H1 (cell line): ENCODE results near the gene BTBD10. TPM values are rescaled to one million over a fixed set of nuclear protein-coding genes. Genes with fewer than 3 reads are reported as not detected.

Experiments used
- CTCF ChIA-PET: fragments of 300-600 bp; sonication (Branson Sonifier 250); formaldehyde crosslinking; loops from one replicate; lab custom pipeline; 2021; ENCODE audit not compliant: partially characterized antibody; lab: Charles Lee
- POLR2A ChIA-PET: fragments of 300-600 bp; sonication (Branson Sonifier 250); formaldehyde crosslinking; loops from one replicate; lab custom pipeline; 2021; ENCODE audit warnings: inconsistent platforms; ENCODE audit not compliant: partially characterized antibody; lab: Charles Lee
- DNase-seq, 2 experiments: peaks; one replicate each; pipeline versions ENCODE4 v3.0.0 to v3.0.0-alpha.2; 2010 to 2022; ENCODE audit warnings: low spot score in 2 of 2, low read depth in 1 of 2, mixed read lengths in 1 of 2
- FAIRE-seq: peaks from 2 replicates; lab custom pipeline; 2011; peaks lifted over from hg19 to GRCh38; lab: Jason Lieb, UNC
- H2AFZ ChIP-seq: 2 replicates; pipeline ENCODE4 v1.8.1; 2012; ENCODE audit warnings: low read length, inconsistent platforms
- H2AK5ac ChIP-seq: 2 replicates; pipeline ENCODE4 v1.6.1; 2013; ENCODE audit warnings: low read depth, low read length
- H2BK120ac ChIP-seq: replicated peaks from 2 replicates; pipeline ENCODE3; 2013; ENCODE audit warnings: low read depth, low read length, inconsistent platforms
- H2BK12ac ChIP-seq: 2 replicates; pipeline ENCODE4 v1.6.1; 2013; ENCODE audit warnings: low read depth, low read length
- H2BK15ac ChIP-seq: 2 replicates; pipeline ENCODE4 v1.6.1; 2013; ENCODE audit warnings: low read length
- H2BK20ac ChIP-seq: 2 replicates; pipeline ENCODE4 v1.6.1; 2013; ENCODE audit warnings: low read length
- H2BK5ac ChIP-seq: 2 replicates; pipeline ENCODE4 v1.6.1; 2013; ENCODE audit warnings: low read depth, low read length
- H3K14ac ChIP-seq: 2 replicates; pipeline ENCODE4 v1.6.1; 2013; ENCODE audit warnings: inconsistent platforms; ENCODE audit not compliant: insufficient read length
- H3K18ac ChIP-seq: 2 replicates; pipeline ENCODE4 v1.6.1; 2013; ENCODE audit warnings: low read length; ENCODE audit errors: extremely low read depth
- H3K23ac ChIP-seq: 2 replicates; pipeline ENCODE4 v1.6.1; 2013; ENCODE audit warnings: inconsistent platforms; ENCODE audit not compliant: insufficient read length
- H3K23me2 ChIP-seq: 2 replicates; pipeline ENCODE4 v1.6.1; 2013; ENCODE audit warnings: low read depth, low read length
- H3K27ac ChIP-seq: 2 replicates; pipeline ENCODE4 v1.6.1; 2011; ENCODE audit warnings: low read depth, low read length, inconsistent platforms
- H3K27me3 ChIP-seq, 4 experiments: replicated peaks in 1 of 4; 1 replicate in 1 of 4; 2 replicates in 3 of 4; pipeline versions ENCODE4 v1.6.1 to v1.8.1; 2011 to 2013; ENCODE audit warnings: low read length in 3 of 4, mild to moderate bottlenecking in 3 of 4, inconsistent platforms in 2 of 4, mixed read lengths in 2 of 4, moderate library complexity in 1 of 4; ENCODE audit not compliant: control insufficient read depth in 3 of 4, insufficient read depth in 3 of 4; ENCODE audit errors: extremely low read depth in 1 of 4
- H3K36me3 ChIP-seq, 4 experiments: 2 replicates each; pipeline versions ENCODE4 v1.6.1 to v1.8.1; 2011 to 2013; ENCODE audit warnings: mild to moderate bottlenecking in 4 of 4, low read length in 3 of 4, moderate library complexity in 2 of 4, control low read depth in 1 of 4, inconsistent platforms in 1 of 4; ENCODE audit not compliant: insufficient read depth in 4 of 4, control insufficient read depth in 2 of 4
- H3K4ac ChIP-seq: replicated peaks from 2 replicates; pipeline ENCODE3; 2013; ENCODE audit warnings: low read length, low read depth, mixed read lengths, inconsistent platforms; ENCODE audit not compliant: insufficient read length
- H3K4me1 ChIP-seq, 4 experiments: replicated peaks in 1 of 4; 1 replicate in 1 of 4; 2 replicates in 3 of 4; pipeline versions ENCODE4 v1.6.1 to v1.8.1; 2011 to 2013; ENCODE audit warnings: low read length in 3 of 4, inconsistent platforms in 2 of 4, mixed read lengths in 1 of 4; ENCODE audit not compliant: insufficient read depth in 4 of 4, control insufficient read depth in 3 of 4
- H3K4me2 ChIP-seq, 2 experiments: 2 replicates each; pipeline versions ENCODE4 v1.6.1 to v1.8.1; 2011 to 2013; ENCODE audit warnings: low read depth in 2 of 2, low read length in 2 of 2, control low read depth in 1 of 2, inconsistent platforms in 1 of 2, mild to moderate bottlenecking in 1 of 2; ENCODE audit not compliant: insufficient read depth in 1 of 2
- H3K4me3 ChIP-seq, 4 experiments: fragments of 200-600, 300-600 bp in 1 of 4; sonication (generic), shearing (Covaris generic), sonication (Bioruptor Twin) in 1 of 4; 2 replicates each; pipeline versions ENCODE4 v1.5.1 to v1.8.1; 2011 to 2016; ENCODE audit warnings: low read length in 4 of 4, low read depth in 3 of 4, control low read depth in 2 of 4, inconsistent platforms in 2 of 4, mild to moderate bottlenecking in 2 of 4, mixed read lengths in 1 of 4, moderate library complexity in 1 of 4; ENCODE audit not compliant: insufficient read depth in 2 of 4; ENCODE audit errors: extremely low read depth in 1 of 4
- H3K56ac ChIP-seq: replicated peaks from 2 replicates; pipeline ENCODE3; 2013; ENCODE audit warnings: low read depth, mild to moderate bottlenecking, mixed read lengths, low read length, inconsistent platforms; ENCODE audit not compliant: insufficient read length
- H3K79me1 ChIP-seq: 2 replicates; pipeline ENCODE4 v1.6.1; 2013; ENCODE audit warnings: low read depth, low read length, control low read depth
- H3K79me2 ChIP-seq, 2 experiments: 2 replicates each; pipeline versions ENCODE4 v1.6.1 to v1.8.1; 2012 to 2013; ENCODE audit warnings: low read length in 2 of 2, mild to moderate bottlenecking in 2 of 2, inconsistent platforms in 1 of 2; ENCODE audit not compliant: insufficient read depth in 2 of 2, control insufficient read depth in 1 of 2
- H3K9ac ChIP-seq, 4 experiments: replicated peaks in 1 of 4; 1 replicate in 1 of 4; 2 replicates in 3 of 4; pipeline versions ENCODE4 v1.6.1 to v1.8.1; 2011 to 2013; ENCODE audit warnings: low read depth in 3 of 4, low read length in 3 of 4, control low read depth in 2 of 4, mild to moderate bottlenecking in 2 of 4, moderate library complexity in 2 of 4, inconsistent platforms in 1 of 4; ENCODE audit errors: extremely low read depth in 1 of 4
- H3K9me3 ChIP-seq, 2 experiments: 2 replicates each; pipeline versions ENCODE4 v1.6.1 to v1.8.1; 2012 to 2013; ENCODE audit warnings: mild to moderate bottlenecking in 2 of 2, moderate library complexity in 2 of 2, control low read depth in 1 of 2, inconsistent platforms in 1 of 2, low read depth in 1 of 2, low read length in 1 of 2, mixed read lengths in 1 of 2; ENCODE audit not compliant: insufficient read depth in 2 of 2
- H4K20me1 ChIP-seq, 2 experiments: replicated peaks in 1 of 2; 2 replicates each; pipeline versions ENCODE3 to v1.8.1; 2011 to 2013; ENCODE audit warnings: inconsistent platforms in 2 of 2, low read length in 2 of 2, mild to moderate bottlenecking in 1 of 2; ENCODE audit not compliant: insufficient read depth in 2 of 2, control insufficient read depth in 1 of 2
- H4K5ac ChIP-seq: 2 replicates; pipeline ENCODE4 v1.6.1; 2013; ENCODE audit warnings: low read length, low read depth, mixed read lengths, inconsistent platforms; ENCODE audit not compliant: insufficient read length
- H4K8ac ChIP-seq: 2 replicates; pipeline ENCODE4 v1.8.0; 2013; ENCODE audit warnings: mild to moderate bottlenecking, moderate library complexity, low read length, inconsistent platforms; ENCODE audit not compliant: insufficient read depth; ENCODE audit errors: extremely low read depth
- H4K91ac ChIP-seq: replicated peaks from 2 replicates; pipeline ENCODE3; 2013; ENCODE audit warnings: low read length, mixed read lengths, inconsistent platforms; ENCODE audit not compliant: insufficient read length
- ATF2 ChIP-seq: IDR thresholded peaks from 2 replicates; pipeline ENCODE4 v1.6.1; 2012; ENCODE audit warnings: low read length, inconsistent platforms
- EGR1 ChIP-seq: IDR thresholded peaks from 2 replicates; pipeline ENCODE4 v1.6.1; 2011; ENCODE audit warnings: low read depth, low read length, borderline replicate concordance
- FOSL1 ChIP-seq: IDR thresholded peaks from 2 replicates; pipeline ENCODE4 v1.6.1; 2011; ENCODE audit warnings: mild to moderate bottlenecking, low read depth, low read length, moderate library complexity; ENCODE audit not compliant: insufficient read depth
- GABPA ChIP-seq: IDR thresholded peaks from 2 replicates; pipeline ENCODE4 v1.6.1; 2011; ENCODE audit warnings: mild to moderate bottlenecking, low read length, moderate library complexity, borderline replicate concordance; ENCODE audit not compliant: insufficient read depth
- POU5F1 ChIP-seq: IDR thresholded peaks from 2 replicates; pipeline ENCODE4 v1.6.1; 2011; ENCODE audit warnings: low read depth, mild to moderate bottlenecking, low read length, moderate library complexity
- RXRA ChIP-seq: IDR thresholded peaks from 2 replicates; pipeline ENCODE4 v1.6.1; 2011; ENCODE audit warnings: low read depth, mild to moderate bottlenecking, low read length, moderate library complexity; ENCODE audit not compliant: insufficient read depth
- SAP30 ChIP-seq: fragments of 300-600 bp; sonication (generic); IDR thresholded peaks from 2 replicates; pipeline ENCODE4 v1.7.1; 2012; ENCODE audit warnings: low read length, moderate library complexity, mild to moderate bottlenecking, inconsistent platforms; ENCODE audit not compliant: insufficient read depth, insufficient replicate concordance
- SIX5 ChIP-seq: IDR thresholded peaks from 2 replicates; pipeline ENCODE4 v1.6.1; 2011; ENCODE audit warnings: mild to moderate bottlenecking, low read depth, low read length
- SP4 ChIP-seq: IDR thresholded peaks from 2 replicates; pipeline ENCODE4 v1.6.1; 2012; ENCODE audit warnings: low read length, inconsistent platforms
- TAF1 ChIP-seq: IDR thresholded peaks from 2 replicates; pipeline ENCODE4 v1.6.1; 2011; ENCODE audit warnings: mild to moderate bottlenecking, low read depth, low read length
- TAF7 ChIP-seq: optimal IDR thresholded peaks from 2 replicates; pipeline ENCODE3; 2011; ENCODE audit warnings: low read depth, mild to moderate bottlenecking, inconsistent platforms, low read length, moderate library complexity, borderline replicate concordance
- WGBS, 2 experiments: shearing (Covaris generic) in 1 of 2; methylation state at CpG; one replicate each; pipeline versions ENCODE4 v1.1.6 to v1.1.7; 2013 to 2015; ENCODE audit warnings: low lambda C conversion rate in 2 of 2, mixed read lengths in 2 of 2, inconsistent platforms in 1 of 2, low coverage in 1 of 2, missing lambda C conversion rate in 1 of 2; ENCODE audit not compliant: insufficient replicate concordance in 2 of 2, insufficient coverage in 1 of 2, insufficient read length in 1 of 2; ENCODE audit errors: extremely low coverage in 1 of 2, missing lambda C conversion rate in 1 of 2; 5-methylcytosine and 5-hydroxymethylcytosine counted together
- polyA plus RNA-seq, 7 experiments: library from polyadenylated mRNA; depleted of rRNA in 3 of 7; stranded (reverse) in 5 of 7; unstranded in 2 of 7; fragments of >200 nt in 5 of 7; fragments of 200-250 nt in 2 of 7; gene quantifications; 1 replicate in 5 of 7; 2 replicates in 1 of 7; 4 replicates in 1 of 7; pipeline versions ENCODE4 v1.2.1 to v1.2.3, GENCODE V29; 2011 to 2013; ENCODE audit warnings: missing spikeins in 2 of 7, mixed read lengths in 2 of 7
- total RNA-seq: library from RNA; stranded (reverse); fragmentation: NEBNext Ultra II Directional; extraction: Animal tissue kit (Norgen Biotek cat#: 25700); gene quantifications from 2 replicates; pipeline ENCODE4 v1.2.1, GENCODE V29; 2021

BTBD10 gene
- total and polyA plus RNA-seq, 2 of the 8 experiments (the other 6 are each of a cell fraction or from before 2014, with no cell fraction given): 13.8 to 22.2 TPM

- Histone ChIP-seq H3K9ac (no peak overlapping the region), H4K5ac (no peak overlapping the region), H2BK120ac (no peak overlapping the region), H2BK5ac (no peak overlapping the region), H2BK20ac (no peak overlapping the region), H3K14ac (no peak overlapping the region), H3K4me3 (no peak overlapping the region), H3K27ac (no peak overlapping the region), H3K36me3 (no peaks in the 10 kb centered on the region; a peak in 1 of 8 replicates), H4K20me1 (no peaks in the 10 kb centered on the region), H3K9me3 (no peaks in the 10 kb centered on the region), H3K23me2 (no peaks in the 10 kb centered on the region), H2BK15ac (no peak overlapping the region), H3K4me1 (peaks cover 0 to 3% (median 0%) of the 10 kb centered on the region in 4 experiments; a peak in 3 of 7 replicates), H2AFZ (no peak overlapping the region), H3K4me2 (no peak overlapping the region), H2AK5ac (no peak overlapping the region), H3K79me1 (no peaks in the 10 kb centered on the region), H3K27me3 (no peaks in the 10 kb centered on the region), H4K8ac (no peak overlapping the region), H3K4ac (no peak overlapping the region), H3K56ac (no peak overlapping the region), H4K91ac (no peak overlapping the region), H3K23ac (no peak overlapping the region), H3K18ac (no peak overlapping the region), H3K79me2 (no peaks in the 10 kb centered on the region), H2BK12ac (no peak overlapping the region)
- no peak for DNase-seq
- CTCF ChIA-PET: interaction anchor here (1.0 to 1.6 kb wide), 6 partner anchors 10 to 93 kb away, joined by 3 to 13 read pairs (median 4); no protein-coding TSS in a partner anchor
- FAIRE-seq: no peak
- POLR2A ChIA-PET: no interaction called here
- TF ChIP-seq SP4: no peak
- TF ChIP-seq SIX5: no peak
- TF ChIP-seq ATF2: no peak
- TF ChIP-seq FOSL1: no peak
- no peak for TF ChIP-seq SAP30
- no peak for TF ChIP-seq POU5F1
- TF ChIP-seq EGR1: no peak
- no peak for TF ChIP-seq TAF1
- no peak for TF ChIP-seq TAF7
- TF ChIP-seq RXRA: no peak
- no peak for TF ChIP-seq GABPA
- WGBS, 2 experiments: 87% methylated on average over 2 of the region's 2 CpGs; no CpG with 5 or more reads in 1 of the 2 experiments
Observed at GRCh38 chr11:13373216-13373615, 89.8 kb downstream of the BTBD10 start.
